Astrocyte (in vitro differentiated cells and primary cell): ENCODE results near the gene PYY. TPM values are rescaled to one million over a fixed set of nuclear protein-coding genes. Genes with fewer than 3 reads are reported as not detected.
"Not testable (repeated sequence)": the region's sequence is repeated elsewhere in the genome, so short reads cannot be mapped to it uniquely, and the experiment has no call there.

Source experiments
- DNase-seq: peaks from one replicate; pipeline ENCODE4 v3.0.0-alpha.2; 2010; ENCODE audit warnings: low read depth
- FAIRE-seq: peaks from 2 replicates; lab custom pipeline; 2011; peaks lifted over from hg19 to GRCh38; lab: Jason Lieb, UNC
- H2AFZ ChIP-seq: 2 replicates; pipeline ENCODE4 v1.6.0; 2012; ENCODE audit warnings: low read depth, low read length, inconsistent platforms
- H3K27ac ChIP-seq: 2 replicates; pipeline ENCODE4 v1.5.1; 2011; ENCODE audit warnings: low read depth, low read length, inconsistent platforms
- H3K27me3 ChIP-seq: 2 replicates; pipeline ENCODE4 v1.6.0; 2011; ENCODE audit warnings: low read length, inconsistent platforms; ENCODE audit not compliant: insufficient read depth
- H3K36me3 ChIP-seq: 2 replicates; pipeline ENCODE4 v1.5.1; 2011; ENCODE audit warnings: low read length, inconsistent platforms; ENCODE audit not compliant: insufficient read depth
- H3K4me1 ChIP-seq: 2 replicates; pipeline ENCODE4 v1.5.1; 2011; ENCODE audit warnings: low read length, inconsistent platforms; ENCODE audit not compliant: insufficient read depth
- H3K4me2 ChIP-seq: 2 replicates; pipeline ENCODE4 v1.6.0; 2012; ENCODE audit warnings: low read length, inconsistent platforms
- H3K4me3 ChIP-seq: 2 replicates; pipeline ENCODE4 v1.5.1; 2011; ENCODE audit warnings: low read depth, mild to moderate bottlenecking, low read length, inconsistent platforms; ENCODE audit not compliant: insufficient read depth
- H3K79me2 ChIP-seq: 2 replicates; pipeline ENCODE4 v1.6.0; 2012; ENCODE audit warnings: mild to moderate bottlenecking, low read length, inconsistent platforms; ENCODE audit not compliant: insufficient read depth
- H3K9ac ChIP-seq: 2 replicates; pipeline ENCODE4 v1.6.0; 2012; ENCODE audit warnings: mild to moderate bottlenecking, low read length, inconsistent platforms
- H3K9me3 ChIP-seq: 2 replicates; pipeline ENCODE4 v1.5.1; 2012; ENCODE audit warnings: low read depth, mild to moderate bottlenecking, low read length, inconsistent platforms; ENCODE audit not compliant: insufficient read depth
- H4K20me1 ChIP-seq: 2 replicates; pipeline ENCODE4 v1.6.0; 2012; ENCODE audit warnings: low read length, inconsistent platforms; ENCODE audit not compliant: insufficient read depth
- H3K27ac Mint-ChIP-seq: one replicate; pipeline ENCODE4 v1.8.0; 2021; ENCODE audit warnings: mild to moderate bottlenecking, mixed read lengths; ENCODE audit not compliant: unreplicated experiment
- H3K27me3 Mint-ChIP-seq: one replicate; pipeline ENCODE4 v1.8.0; 2021; ENCODE audit warnings: low read depth, mixed read lengths; ENCODE audit not compliant: unreplicated experiment
- H3K36me3 Mint-ChIP-seq: one replicate; pipeline ENCODE4 v1.8.0; 2021; ENCODE audit warnings: low read depth, mixed read lengths; ENCODE audit not compliant: unreplicated experiment
- H3K4me1 Mint-ChIP-seq: one replicate; pipeline ENCODE4 v1.8.0; 2021; ENCODE audit warnings: low read depth, mixed read lengths; ENCODE audit not compliant: unreplicated experiment
- H3K4me3 Mint-ChIP-seq: one replicate; pipeline ENCODE4 v1.8.0; 2021; ENCODE audit warnings: mild to moderate bottlenecking, moderate library complexity, mixed read lengths; ENCODE audit not compliant: unreplicated experiment
- H3K9me3 Mint-ChIP-seq: one replicate; pipeline ENCODE4 v1.8.0; 2021; ENCODE audit warnings: mild to moderate bottlenecking, mixed read lengths; ENCODE audit not compliant: unreplicated experiment
- CTCF ChIP-seq: IDR thresholded peaks from 2 replicates; pipeline ENCODE4 v1.5.1; 2011; ENCODE audit warnings: low read depth, mild to moderate bottlenecking, inconsistent platforms, low read length, moderate library complexity; ENCODE audit not compliant: insufficient read depth
- EZH2 ChIP-seq: IDR thresholded peaks from 2 replicates; pipeline ENCODE4 v1.6.1; 2012; ENCODE audit warnings: mild to moderate bottlenecking, low read length, inconsistent platforms; ENCODE audit not compliant: insufficient read depth
- total RNA-seq: library from RNA; stranded (reverse); gene quantifications from 2 replicates; pipeline ENCODE4 v1.2.1, GENCODE V29; 2021

The PYY gene
- total RNA-seq, 1 donor from 2014 or later, result not detected

- TF ChIP-seq EZH2 (no peak), CTCF (peak; percentile 53)
- no peak for DNase-seq
- peak overlapping the region; percentile 34 for H2AFZ ChIP-seq
- no peak overlapping the region for H3K27ac ChIP-seq
- H3K4me1 ChIP-seq, result no peaks in the 10 kb centered on the region
- H3K4me3 Mint-ChIP-seq, result peak overlapping the region; percentile 14
- no peak for FAIRE-seq
- no peak overlapping the region for H3K9ac ChIP-seq
- H3K36me3 Mint-ChIP-seq, result no peaks in the 10 kb centered on the region
- no peaks in the 10 kb centered on the region for H3K9me3 Mint-ChIP-seq
- H3K27me3 ChIP-seq, result peaks cover 7% of the 10 kb centered on the region
- peaks cover 3% of the 10 kb centered on the region for H3K4me1 Mint-ChIP-seq
- H3K27ac Mint-ChIP-seq, result no peak overlapping the region
- no peaks in the 10 kb centered on the region for H3K9me3 ChIP-seq
- H3K36me3 ChIP-seq, result no peaks in the 10 kb centered on the region
- no peaks in the 10 kb centered on the region for H4K20me1 ChIP-seq
- H3K79me2 ChIP-seq, result no peaks in the 10 kb centered on the region
- H3K4me3 ChIP-seq, result no peak overlapping the region
- no peak overlapping the region for H3K4me2 ChIP-seq
- peaks cover 38% of the 10 kb centered on the region for H3K27me3 Mint-ChIP-seq
Measured at GRCh38 chr17:43940630-43941029, 13.1 kb downstream of the PYY start.

- Mint-ChIP-seq H3K9me3 (no peaks in the 10 kb centered on the region), H3K4me3 (no peak overlapping the region), H3K27me3 (peaks cover 38% of the 10 kb centered on the region), H3K4me1 (peaks cover 3% of the 10 kb centered on the region), H3K36me3 (no peaks in the 10 kb centered on the region), H3K27ac (no peak overlapping the region)
- FAIRE-seq (no peak), DNase-seq (no peak)
- Histone ChIP-seq H3K9ac (no peak overlapping the region), H3K27me3 (peaks cover 7% of the 10 kb centered on the region), H3K36me3 (no peaks in the 10 kb centered on the region), H3K9me3 (no peaks in the 10 kb centered on the region), H3K4me1 (no peaks in the 10 kb centered on the region), H3K4me3 (no peak overlapping the region), H3K27ac (no peak overlapping the region), H4K20me1 (no peaks in the 10 kb centered on the region), H2AFZ (no peak overlapping the region), H3K4me2 (no peak overlapping the region), H3K79me2 (no peaks in the 10 kb centered on the region)
- TF ChIP-seq CTCF (no peak), EZH2 (no peak)
Measured at GRCh38 chr17:43939886-43940285, 13.9 kb downstream of the PYY start.

- not testable (repeated sequence) for H3K36me3 Mint-ChIP-seq, H3K36me3 ChIP-seq, H3K27ac Mint-ChIP-seq, H3K79me2 ChIP-seq, H4K20me1 ChIP-seq, H3K27ac ChIP-seq, H3K4me1 ChIP-seq, H3K9me3 ChIP-seq, H3K4me3 ChIP-seq, H3K4me2 ChIP-seq, FAIRE-seq, H3K4me1 Mint-ChIP-seq, H3K4me3 Mint-ChIP-seq, H3K27me3 ChIP-seq, H2AFZ ChIP-seq, H3K9me3 Mint-ChIP-seq, DNase-seq, H3K9ac ChIP-seq
- peaks cover 36% of the 10 kb centered on the region for H3K27me3 Mint-ChIP-seq
Measured at GRCh38 chr17:43939452-43939851, 14.3 kb downstream of the PYY start.
